ENCODE measurements around the gene ERH. TPM values are rescaled to one million over a fixed set of nuclear protein-coding genes. Genes with fewer than 3 reads are reported as not detected.
A peak's percentile ranks its signal among the peaks of the same experiment; 100 is the strongest.

The ERH gene
- polyA plus RNA-seq, 3 donors: 63.6 to 67.0 (median 64.3) TPM

GRCh38 chr14:69358966-69359365 is 39.1 kb downstream of the ERH start:
- Histone ChIP-seq H3K4me3 (replicated peaks in 1 of 3; ENCODE audit: low read depth in 2 of 3, low read length in 3 of 3) (no peak overlapping the region), H3K9ac (ENCODE audit: insufficient read depth, low read length, poor library complexity, severe bottlenecking) (no peak overlapping the region), H3K4me2 (replicated peaks; ENCODE audit: extremely low read depth, low read length, poor library complexity, severe bottlenecking) (no peak overlapping the region), H2AFZ (ENCODE audit: insufficient read depth, low read depth, low read length, poor library complexity, severe bottlenecking) (no peak overlapping the region), H3K4me1 (ENCODE audit: control insufficient read depth in 1 of 2, insufficient read depth in 2 of 2, low read length in 2 of 2) (no peaks in the 10 kb centered on the region), H3K79me2 (ENCODE audit: insufficient read depth, low read length) (no peaks in the 10 kb centered on the region), H3K9me3 (replicated peaks in 1 of 2; ENCODE audit: control insufficient read depth in 1 of 2, insufficient read depth in 1 of 2, low read length in 2 of 2) (no peaks in the 10 kb centered on the region), H3K27me3 (ENCODE audit: control insufficient read depth in 2 of 2, insufficient read depth in 2 of 2, low read length in 2 of 2) (no peaks in the 10 kb centered on the region), H3K36me3 (replicated peaks in 1 of 2; ENCODE audit: control insufficient read depth in 1 of 2, insufficient read depth in 2 of 2, low read length in 2 of 2) (no peaks in the 10 kb centered on the region), H4K20me1 (ENCODE audit: insufficient read depth, low read length) (no peaks in the 10 kb centered on the region), H3K27ac (ENCODE audit: low read depth in 1 of 2, low read length in 2 of 2) (no peak overlapping the region)
- intact Hi-C loops (cut with micrococcal nuclease): no loop called here
- no peak for TF ChIP-seq CTCF (IDR thresholded peaks at IDR 0.05)
- WGBS (ENCODE audit: insufficient coverage): 86% methylated on average over 2 of the region's 3 CpGs
- no peak overlapping the region for H3K4me3 Mint-ChIP-seq
- peaks cover 6% of the 10 kb centered on the region for H3K4me1 Mint-ChIP-seq
- H3K27me3 Mint-ChIP-seq (ENCODE audit: low read depth in 3 of 3): peaks cover 4 to 9% (median 8%) of the 10 kb centered on the region in 3 donors
- H3K9me3 Mint-ChIP-seq: no peaks in the 10 kb centered on the region
- no peak for DNase-seq
- no peak overlapping the region for H3K27ac Mint-ChIP-seq
- no peaks in the 10 kb centered on the region for H3K36me3 Mint-ChIP-seq

- H3K79me2 ChIP-seq (ENCODE audit: insufficient read depth, low read length): no peaks in the 10 kb centered on the region
- no peak for DNase-seq
- intact Hi-C loops (cut with micrococcal nuclease): no loop called here
- H4K20me1 ChIP-seq (ENCODE audit: insufficient read depth, low read length): no peaks in the 10 kb centered on the region
- H3K9me3 Mint-ChIP-seq: no peaks in the 10 kb centered on the region
- H3K4me3 Mint-ChIP-seq: no peak overlapping the region
- no peaks in the 10 kb centered on the region for H3K36me3 Mint-ChIP-seq
- H3K4me1 Mint-ChIP-seq: peaks cover 6% of the 10 kb centered on the region
- TF ChIP-seq CTCF (IDR thresholded peaks at IDR 0.05): no peak
- no peak overlapping the region for H3K27ac ChIP-seq (ENCODE audit: low read depth in 1 of 2, low read length in 2 of 2)
- H3K4me3 ChIP-seq (replicated peaks in 1 of 3; ENCODE audit: low read depth in 2 of 3, low read length in 3 of 3): no peak overlapping the region
- no peak overlapping the region for H3K27ac Mint-ChIP-seq
- 69% methylated on average over 11 of the region's 12 CpGs for WGBS (ENCODE audit: insufficient coverage)
- H3K36me3 ChIP-seq (replicated peaks in 1 of 2; ENCODE audit: control insufficient read depth in 1 of 2, insufficient read depth in 2 of 2, low read length in 2 of 2): no peaks in the 10 kb centered on the region
- H3K27me3 Mint-ChIP-seq (ENCODE audit: low read depth in 3 of 3): peaks cover 5 to 9% (median 8%) of the 10 kb centered on the region in 3 donors
- H3K27me3 ChIP-seq (ENCODE audit: control insufficient read depth in 2 of 2, insufficient read depth in 2 of 2, low read length in 2 of 2): no peaks in the 10 kb centered on the region
- H3K9ac ChIP-seq (ENCODE audit: insufficient read depth, low read length, poor library complexity, severe bottlenecking): peak overlapping the region; percentile 15
- H3K9me3 ChIP-seq (replicated peaks in 1 of 2; ENCODE audit: control insufficient read depth in 1 of 2, insufficient read depth in 1 of 2, low read length in 2 of 2): no peaks in the 10 kb centered on the region
- no peaks in the 10 kb centered on the region for H3K4me1 ChIP-seq (ENCODE audit: control insufficient read depth in 1 of 2, insufficient read depth in 2 of 2, low read length in 2 of 2)
- no peak overlapping the region for H3K4me2 ChIP-seq (replicated peaks; ENCODE audit: extremely low read depth, low read length, poor library complexity, severe bottlenecking)
- no peak overlapping the region for H2AFZ ChIP-seq (ENCODE audit: insufficient read depth, low read depth, low read length, poor library complexity, severe bottlenecking)
Measured at GRCh38 chr14:69358233-69358963, 39.7 kb downstream of the ERH start.
